ENCODE results near the gene ACTMAP. TPM values are rescaled to one million over a fixed set of nuclear protein-coding genes. Genes with fewer than 3 reads are reported as not detected.
A peak's percentile ranks its signal among the peaks of the same experiment; 100 is the strongest.

ACTMAP gene
- total and polyA plus RNA-seq, 9 of the 15 experiments (the other 6 are each of a cell fraction or from before 2014, with no cell fraction given) = 1.7 to 16.6 (median 4.9) TPM

DNA sequence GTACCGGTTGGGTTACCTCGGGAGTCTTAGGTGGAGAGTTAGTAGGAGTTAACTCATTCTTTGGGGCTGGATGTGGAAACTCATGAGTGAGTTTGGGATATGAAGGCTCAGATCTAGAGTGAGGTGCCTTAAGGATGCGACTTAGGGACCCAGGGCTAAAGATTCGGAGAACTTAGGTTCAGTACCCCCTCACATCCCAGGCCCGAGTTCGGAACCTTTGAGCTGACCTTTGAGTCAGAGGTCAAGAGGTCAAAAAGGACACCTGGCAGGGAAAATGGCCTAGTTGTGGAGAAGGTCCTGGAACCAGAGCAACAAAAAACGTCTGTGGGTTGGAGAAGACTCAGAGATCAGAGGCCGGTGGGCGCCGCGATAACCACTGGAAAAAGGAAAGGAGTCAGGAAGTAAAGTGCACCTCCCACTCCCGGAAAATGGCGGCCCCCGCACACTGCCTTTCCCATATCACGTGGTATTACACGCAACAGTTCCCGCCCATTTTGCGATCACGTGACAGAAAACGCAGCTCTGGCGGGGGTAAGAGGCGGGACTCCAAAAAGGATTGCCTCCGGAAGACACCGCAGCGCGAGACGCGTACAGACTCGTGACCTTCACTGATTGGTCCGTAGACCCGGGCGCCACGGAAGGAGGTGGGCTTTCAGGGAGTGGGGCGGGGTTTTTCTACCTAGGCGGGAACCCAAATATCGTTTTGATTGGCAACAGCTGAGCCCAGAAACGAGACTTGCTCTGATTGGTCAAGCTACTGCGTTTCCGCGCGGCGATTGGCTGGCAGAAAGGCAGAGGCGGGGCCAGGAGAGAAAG is at the start of gene ACTMAP (continued):
- TF ChIP-seq, protein P1, sequence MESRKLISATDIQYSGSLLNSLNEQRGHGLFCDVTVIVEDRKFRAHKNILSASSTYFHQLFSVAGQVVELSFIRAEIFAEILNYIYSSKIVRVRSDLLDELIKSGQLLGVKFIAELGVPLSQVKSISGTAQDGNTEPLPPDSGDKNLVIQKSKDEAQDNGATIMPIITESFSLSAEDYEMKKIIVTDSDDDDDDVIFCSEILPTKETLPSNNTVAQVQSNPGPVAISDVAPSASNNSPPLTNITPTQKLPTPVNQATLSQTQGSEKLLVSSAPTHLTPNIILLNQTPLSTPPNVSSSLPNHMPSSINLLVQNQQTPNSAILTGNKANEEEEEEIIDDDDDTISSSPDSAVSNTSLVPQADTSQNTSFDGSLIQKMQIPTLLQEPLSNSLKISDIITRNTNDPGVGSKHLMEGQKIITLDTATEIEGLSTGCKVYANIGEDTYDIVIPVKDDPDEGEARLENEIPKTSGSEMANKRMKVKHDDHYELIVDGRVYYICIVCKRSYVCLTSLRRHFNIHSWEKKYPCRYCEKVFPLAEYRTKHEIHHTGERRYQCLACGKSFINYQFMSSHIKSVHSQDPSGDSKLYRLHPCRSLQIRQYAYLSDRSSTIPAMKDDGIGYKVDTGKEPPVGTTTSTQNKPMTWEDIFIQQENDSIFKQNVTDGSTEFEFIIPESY (CRISPR knock-in tag; IDR thresholded peaks at IDR 0.05) = peak; percentile 41; the same call in 1 of the 2 replicates
- TF ChIP-seq POLR2AphosphoS2 (IDR thresholded peaks at IDR 0.05; ENCODE audit: low read length) (peak; percentile 57; the same call in 1 of the 2 replicates), CSDE1 (IDR thresholded peaks at IDR 0.05) (no peak), PHF20 (IDR thresholded peaks at IDR 0.05; ENCODE audit: partially characterized antibody) (peak; percentile 90), MTA3 (IDR thresholded peaks at IDR 0.05; ENCODE audit: borderline replicate concordance) (peak; percentile 63; the same call in 1 of the 2 replicates), ZFPM2 (CRISPR knock-in tag; IDR thresholded peaks at IDR 0.05) (0 out of 2 replicates have a peak, but pooled peaks have one; percentile 41), CTCFL (IDR thresholded peaks at IDR 0.05; ENCODE audit: borderline replicate concordance, insufficient read depth, low read depth, low read length, poor library complexity, severe bottlenecking) (no peak), TFE3 (CRISPR knock-in tag; IDR thresholded peaks at IDR 0.05) (peak; percentile 100), RBM34 (IDR thresholded peaks at IDR 0.05; ENCODE audit: borderline replicate concordance, insufficient read depth, low read length) (no peak), GATA2 (CRISPR knock-in tag; IDR thresholded peaks at IDR 0.05) (no peak), BACH1 (tag; IDR thresholded peaks at IDR 0.05) (0 out of 2 replicates have a peak, but pooled peaks have one; percentile 61), TRIM25 (IDR thresholded peaks at IDR 0.05; ENCODE audit: borderline replicate concordance) (peak; percentile 54; the same call in 1 of the 2 replicates), SAFB2 (IDR thresholded peaks at IDR 0.05; ENCODE audit: borderline replicate concordance, low read depth, low read length, severe bottlenecking) (no peak), CCNT2 (IDR thresholded peaks at IDR 0.05; ENCODE audit: borderline replicate concordance, extremely low read depth, insufficient read length, low read depth, low read length) (no peak), ZNF280A (IDR thresholded peaks at IDR 0.05; ENCODE audit: low read depth, partially characterized antibody) (no peak)

Measured in K562 (cell line).